SU-DHL-6 (cell line): ENCODE measurements around the gene MAP7.

Experiments used
- H2AFZ ChIP-seq: fragments of 200-600 bp; sonication (generic); 2 replicates; pipeline ENCODE4 v1.6.1; 2014; ENCODE audit warnings: low read depth, mild to moderate bottlenecking, moderate library complexity, mixed read lengths, antibody characterized with exemption, low read length; ENCODE audit not compliant: severe bottlenecking
- H3F3A ChIP-seq: fragments of 200-600 bp; shearing (Covaris generic); 2 replicates; pipeline ENCODE4 v1.6.0; 2016; ENCODE audit warnings: antibody characterized with exemption, mild to moderate bottlenecking; ENCODE audit not compliant: insufficient read depth
- H3K27ac ChIP-seq: fragments of 200-600 bp; sonication (generic); 2 replicates; pipeline ENCODE4 v1.5.1; 2016; ENCODE audit warnings: low read depth, mild to moderate bottlenecking, low read length, moderate library complexity, mixed read lengths
- H3K27me3 ChIP-seq: fragments of 200-600 bp; sonication (generic), shearing (Covaris generic); 2 replicates; pipeline ENCODE4 v1.6.0; 2014; ENCODE audit warnings: mild to moderate bottlenecking, low read length
- H3K36me3 ChIP-seq: fragments of 200-600 bp; sonication (generic); 2 replicates; pipeline ENCODE4 v1.6.1; 2014; ENCODE audit warnings: mild to moderate bottlenecking, low read length, mixed read lengths
- H3K4me2 ChIP-seq: fragments of 300-600, 200-600 bp; shearing (Covaris generic), sonication (generic); 2 replicates; pipeline ENCODE4 v1.6.0; 2014; ENCODE audit warnings: low read length, low read depth, mild to moderate bottlenecking; ENCODE audit not compliant: poor library complexity, severe bottlenecking
- H3K4me3 ChIP-seq: fragments of 200-600 bp; sonication (generic); 2 replicates; pipeline ENCODE4 v1.5.1; 2014; ENCODE audit warnings: antibody characterized with exemption, low read length, mild to moderate bottlenecking, mixed read lengths; ENCODE audit not compliant: insufficient read depth, poor library complexity, severe bottlenecking
- H3K79me2 ChIP-seq: fragments of 200-600 bp; sonication (generic); 2 replicates; pipeline ENCODE4 v1.6.1; 2014; ENCODE audit warnings: mild to moderate bottlenecking, low read length, moderate library complexity; ENCODE audit not compliant: insufficient read depth
- H3K9ac ChIP-seq: fragments of 200-600 bp; sonication (generic); 2 replicates; pipeline ENCODE4 v1.7.0; 2014; ENCODE audit warnings: mild to moderate bottlenecking, low read length
- H3K9me2 ChIP-seq: fragments of 200-600 bp; sonication (generic); replicated peaks from 2 replicates; pipeline ENCODE4 v1.6.1; 2014; ENCODE audit warnings: low read length; ENCODE audit not compliant: insufficient read depth
- H3K9me3 ChIP-seq: fragments of 200-600 bp; sonication (generic); 2 replicates; pipeline ENCODE4 v1.6.1; 2014; ENCODE audit warnings: low read length, mixed read lengths; ENCODE audit not compliant: insufficient read depth
- H4K20me1 ChIP-seq: fragments of 200-600 bp; sonication (generic); 2 replicates; pipeline ENCODE4 v1.6.1; 2014; ENCODE audit warnings: low read depth, mild to moderate bottlenecking, antibody characterized with exemption, low read length, moderate library complexity, mixed read lengths
- CTCF ChIP-seq: fragments of 200-600 bp; sonication (generic); IDR thresholded peaks from one replicate; pipeline ENCODE4 v1.5.1; 2017; ENCODE audit warnings: antibody characterized with exemption, mild to moderate bottlenecking, low read length, moderate library complexity; ENCODE audit not compliant: insufficient read depth, poor library complexity, severe bottlenecking
- EZH2phosphoT487 ChIP-seq: fragments of 200-600 bp; sonication (generic), shearing (Covaris generic); conservative IDR thresholded peaks from 2 replicates; pipeline ENCODE4 v1.6.1; 2018; ENCODE audit warnings: mild to moderate bottlenecking, antibody characterized with exemption, low read length, moderate library complexity, mixed read lengths

The MAP7 gene

GRCh38 chr6:136539967-136540652, 10.1 kb downstream of the MAP7 start:
- no peaks in the 10 kb centered on the region for H3K9me2 ChIP-seq
- H3K79me2 ChIP-seq, result no peaks in the 10 kb centered on the region
- no peak overlapping the region for H3K27ac ChIP-seq
- no peaks in the 10 kb centered on the region for H4K20me1 ChIP-seq
- no peak overlapping the region for H2AFZ ChIP-seq
- no peak overlapping the region for H3K4me3 ChIP-seq
- H3K36me3 ChIP-seq, result no peaks in the 10 kb centered on the region
- no peaks in the 10 kb centered on the region for H3K9me3 ChIP-seq
- no peak overlapping the region for H3K4me2 ChIP-seq
- H3K9ac ChIP-seq, result no peak overlapping the region
- no peak for TF ChIP-seq CTCF
- no peak for TF ChIP-seq EZH2phosphoT487
- H3F3A ChIP-seq, result no peaks in the 10 kb centered on the region
- H3K27me3 ChIP-seq, result no peaks in the 10 kb centered on the region

GRCh38 chr6:136538836-136539235, 11.4 kb downstream of the MAP7 start:
- H3K4me3 ChIP-seq, result no peak overlapping the region
- H3K9me2 ChIP-seq, result no peaks in the 10 kb centered on the region
- no peak overlapping the region for H3K27ac ChIP-seq
- no peak overlapping the region for H2AFZ ChIP-seq
- no peak overlapping the region for H3K9ac ChIP-seq
- no peaks in the 10 kb centered on the region for H3K36me3 ChIP-seq
- no peaks in the 10 kb centered on the region for H3F3A ChIP-seq
- no peaks in the 10 kb centered on the region for H4K20me1 ChIP-seq
- H3K79me2 ChIP-seq, result no peaks in the 10 kb centered on the region
- H3K9me3 ChIP-seq, result no peaks in the 10 kb centered on the region
- H3K27me3 ChIP-seq, result no peaks in the 10 kb centered on the region
- H3K4me2 ChIP-seq, result no peak overlapping the region
- TF ChIP-seq CTCF (no peak), EZH2phosphoT487 (no peak)

- Histone ChIP-seq H4K20me1 (no peaks in the 10 kb centered on the region), H3K4me2 (no peak overlapping the region), H3K27ac (no peak overlapping the region), H2AFZ (no peak overlapping the region), H3K9me3 (no peaks in the 10 kb centered on the region), H3K9me2 (no peaks in the 10 kb centered on the region), H3K9ac (no peak overlapping the region), H3K27me3 (no peaks in the 10 kb centered on the region), H3K36me3 (no peaks in the 10 kb centered on the region), H3F3A (no peaks in the 10 kb centered on the region), H3K79me2 (no peaks in the 10 kb centered on the region), H3K4me3 (no peak overlapping the region)
- TF ChIP-seq EZH2phosphoT487, result no peak
- no peak for TF ChIP-seq CTCF
These were observed 14.2 kb downstream of the MAP7 start for GRCh38 chr6:136535880-136536650.
